Liver (tissue), 9 donors: ENCODE results near the gene ANKZF1. TPM values are rescaled to one million over a fixed set of nuclear protein-coding genes. Genes with fewer than 3 reads are reported as not detected.

Source experiments
- DNase-seq: peaks from one replicate; pipeline ENCODE4 v3.0.0-alpha.2; 2017; ENCODE audit warnings: low spot score
- H3K27ac ChIP-seq, 2 donors: one replicate each; pipeline ENCODE4 v1.7.0; 2013; ENCODE audit warnings: inconsistent platforms in 2 of 2, low read length in 2 of 2, control low read depth in 1 of 2, low read depth in 1 of 2, mild to moderate bottlenecking in 1 of 2
- H3K27me3 ChIP-seq, 4 donors: one replicate each; pipeline versions ENCODE4 v1.6.1 to v1.7.0; 2013; ENCODE audit warnings: low read length in 3 of 4, inconsistent platforms in 1 of 4, mild to moderate bottlenecking in 1 of 4, moderate library complexity in 1 of 4; ENCODE audit not compliant: control insufficient read depth in 4 of 4, insufficient read depth in 4 of 4
- H3K36me3 ChIP-seq, 4 donors: one replicate each; pipeline versions ENCODE4 v1.6.1 to v1.7.0; 2013; ENCODE audit warnings: low read length in 3 of 4, mild to moderate bottlenecking in 3 of 4, low read depth in 1 of 4, moderate library complexity in 1 of 4; ENCODE audit not compliant: control insufficient read depth in 4 of 4, insufficient read depth in 3 of 4
- H3K4me1 ChIP-seq, 4 donors: one replicate each; pipeline versions ENCODE4 v1.6.1 to v1.7.0; 2013; ENCODE audit warnings: low read length in 3 of 4, mild to moderate bottlenecking in 3 of 4, moderate library complexity in 1 of 4; ENCODE audit not compliant: control insufficient read depth in 4 of 4, insufficient read depth in 4 of 4
- H3K4me3 ChIP-seq, 3 donors: one replicate each; pipeline versions ENCODE4 v1.6.1 to v1.7.0; 2013; ENCODE audit warnings: low read length in 3 of 3, control low read depth in 1 of 3, low read depth in 1 of 3, mild to moderate bottlenecking in 1 of 3
- H3K9ac ChIP-seq, 2 donors: one replicate each; pipeline ENCODE4 v1.7.0; 2013; ENCODE audit warnings: low read length in 2 of 2, mild to moderate bottlenecking in 2 of 2, moderate library complexity in 2 of 2, control low read depth in 1 of 2, low read depth in 1 of 2
- H3K9me3 ChIP-seq, 4 donors: one replicate each; pipeline versions ENCODE4 v1.6.1 to v1.7.0; 2013; ENCODE audit warnings: low read length in 3 of 4; ENCODE audit not compliant: control insufficient read depth in 4 of 4
- ATF3 ChIP-seq: IDR thresholded peaks from 2 replicates; pipeline ENCODE4 v1.6.1; 2016; ENCODE audit warnings: antibody characterized with exemption
- CTCF ChIP-seq: fragments of 150-350 bp; IDR thresholded peaks from 2 replicates; pipeline ENCODE4 v1.5.1; 2017; ENCODE audit warnings: improper control_type of control experiment, low read depth, low read length; ENCODE audit not compliant: missing input control
- EGR1 ChIP-seq, 2 donors: IDR thresholded peaks; 2 replicates each; pipeline ENCODE4 v1.6.1; 2016 to 2018; ENCODE audit warnings: antibody characterized with exemption in 2 of 2, low read depth in 2 of 2
- FOXA1 ChIP-seq: IDR thresholded peaks from 2 replicates; pipeline ENCODE4 v1.6.1; 2016; ENCODE audit warnings: antibody characterized with exemption
- FOXA2 ChIP-seq: IDR thresholded peaks from 2 replicates; pipeline ENCODE4 v1.6.1; 2016; ENCODE audit warnings: antibody characterized with exemption
- GABPA ChIP-seq, 2 donors: IDR thresholded peaks in 1 of 2; conservative IDR thresholded peaks in 1 of 2; 2 replicates each; pipeline ENCODE4 v1.6.1; 2016; ENCODE audit warnings: antibody characterized with exemption in 2 of 2, mild to moderate bottlenecking in 1 of 2, moderate library complexity in 1 of 2
- HNF4A ChIP-seq, 2 donors: conservative IDR thresholded peaks; 2 replicates each; pipeline ENCODE4 v1.6.1; 2016; ENCODE audit warnings: antibody characterized with exemption in 2 of 2, mild to moderate bottlenecking in 2 of 2
- HNF4G ChIP-seq: IDR thresholded peaks from 2 replicates; pipeline ENCODE4 v1.6.1; 2016; ENCODE audit warnings: antibody characterized with exemption
- NR2F2 ChIP-seq: IDR thresholded peaks from 2 replicates; pipeline ENCODE4 v1.6.1; 2016; ENCODE audit warnings: antibody characterized with exemption
- RAD21 ChIP-seq, 2 donors: IDR thresholded peaks; 2 replicates each; pipeline ENCODE4 v1.6.1; 2016; ENCODE audit warnings: antibody characterized with exemption in 2 of 2, mild to moderate bottlenecking in 2 of 2
- REST ChIP-seq: IDR thresholded peaks from 2 replicates; pipeline ENCODE4 v1.6.1; 2016; ENCODE audit warnings: antibody characterized with exemption, mild to moderate bottlenecking
- SP1 ChIP-seq: IDR thresholded peaks from 2 replicates; pipeline ENCODE4 v1.6.1; 2018; ENCODE audit warnings: antibody characterized with exemption, mild to moderate bottlenecking
- YY1 ChIP-seq: IDR thresholded peaks from 2 replicates; pipeline ENCODE4 v1.6.1; 2016; ENCODE audit warnings: antibody characterized with exemption, mild to moderate bottlenecking
- WGBS: extraction: QIAGEN DNeasy Blood & Tissue Kit; methylation state at CpG from one replicate; pipeline ENCODE4 v1.1.7; 2013; 5-methylcytosine and 5-hydroxymethylcytosine counted together
- polyA plus RNA-seq, 2 donors: library from polyadenylated mRNA; stranded (reverse) in 1 of 2; unstranded in 1 of 2; fragments of 200-250 nt in 1 of 2; fragments of >200 nt in 1 of 2; fragmentation: Nextera tagmentation in 1 of 2; extraction: Ambion mirVana in 1 of 2; gene quantifications; one replicate each; pipeline versions ENCODE4 v1.2.1 to v1.2.3, GENCODE V29; 2013 to 2015
- total RNA-seq, 2 donors: library from RNA; depleted of rRNA; stranded (reverse); fragments of >200 nt; gene quantifications; one replicate each; pipeline ENCODE4 v1.2.3, GENCODE V29; 2014
- TF ChIP-seq, protein P1 (sequence below): IDR thresholded peaks from 2 replicates; pipeline ENCODE4 v1.6.1; 2016; ENCODE audit warnings: antibody characterized with exemption
- donor health status: healthy.
- donor health status: healthy.
- donor health status: healthy.
- donor health status: healthy.
- donor health status: healthy.

ANKZF1 gene
- total and polyA plus RNA-seq, 4 donors: 9.0 to 30.6 (median 20.5) TPM

- Histone ChIP-seq H3K9me3 (no peaks in the 10 kb centered on the region), H3K27ac (no peak overlapping the region), H3K4me1 (peaks cover 6 to 16% (median 12%) of the 10 kb centered on the region in 4 donors), H3K4me3 (no peak overlapping the region), H3K27me3 (no peaks in the 10 kb centered on the region), H3K36me3 (no peaks in the 10 kb centered on the region), H3K9ac (no peak overlapping the region)
- no peak for DNase-seq
- no peak for TF ChIP-seq SP1
- no peak for TF ChIP-seq FOXA2
- no peak for TF ChIP-seq REST
- TF ChIP-seq EGR1 (IDR thresholded peaks at IDR 0.05; ENCODE audit: low read depth in 2 of 2): no peak
- no peak for TF ChIP-seq ATF3
- no peak for TF ChIP-seq RAD21 (IDR thresholded peaks at IDR 0.05)
- TF ChIP-seq CTCF: no peak
- no peak for TF ChIP-seq FOXA1
- no peak for TF ChIP-seq YY1
- TF ChIP-seq GABPA (IDR thresholded peaks at IDR 0.05 in 1 of 2, conservative IDR thresholded peaks at IDR 0.05 in 1 of 2): no peak
- TF ChIP-seq, protein P1, sequence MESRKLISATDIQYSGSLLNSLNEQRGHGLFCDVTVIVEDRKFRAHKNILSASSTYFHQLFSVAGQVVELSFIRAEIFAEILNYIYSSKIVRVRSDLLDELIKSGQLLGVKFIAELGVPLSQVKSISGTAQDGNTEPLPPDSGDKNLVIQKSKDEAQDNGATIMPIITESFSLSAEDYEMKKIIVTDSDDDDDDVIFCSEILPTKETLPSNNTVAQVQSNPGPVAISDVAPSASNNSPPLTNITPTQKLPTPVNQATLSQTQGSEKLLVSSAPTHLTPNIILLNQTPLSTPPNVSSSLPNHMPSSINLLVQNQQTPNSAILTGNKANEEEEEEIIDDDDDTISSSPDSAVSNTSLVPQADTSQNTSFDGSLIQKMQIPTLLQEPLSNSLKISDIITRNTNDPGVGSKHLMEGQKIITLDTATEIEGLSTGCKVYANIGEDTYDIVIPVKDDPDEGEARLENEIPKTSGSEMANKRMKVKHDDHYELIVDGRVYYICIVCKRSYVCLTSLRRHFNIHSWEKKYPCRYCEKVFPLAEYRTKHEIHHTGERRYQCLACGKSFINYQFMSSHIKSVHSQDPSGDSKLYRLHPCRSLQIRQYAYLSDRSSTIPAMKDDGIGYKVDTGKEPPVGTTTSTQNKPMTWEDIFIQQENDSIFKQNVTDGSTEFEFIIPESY: no peak
- WGBS: 88% methylated on average over 5 of the region's 5 CpGs
Observed at GRCh38 chr2:219266232-219266631, 36.6 kb downstream of the ANKZF1 start.

- Histone ChIP-seq H3K27ac (no peak overlapping the region), H3K27me3 (no peaks in the 10 kb centered on the region), H3K9ac (no peak overlapping the region), H3K4me1 (peaks cover 6 to 16% (median 12%) of the 10 kb centered on the region in 4 donors), H3K9me3 (no peaks in the 10 kb centered on the region), H3K4me3 (no peak overlapping the region), H3K36me3 (no peaks in the 10 kb centered on the region)
- WGBS: 94% methylated on average over 1 of the region's 1 CpG
- no peak for DNase-seq
- TF ChIP-seq GABPA (IDR thresholded peaks at IDR 0.05 in 1 of 2, conservative IDR thresholded peaks at IDR 0.05 in 1 of 2): no peak
- TF ChIP-seq SP1: no peak
- no peak for TF ChIP-seq CTCF
- no peak for TF ChIP-seq REST
- TF ChIP-seq HNF4G: no peak
- no peak for TF ChIP-seq FOXA2
- no peak for TF ChIP-seq HNF4A (conservative IDR thresholded peaks at IDR 0.05)
- TF ChIP-seq NR2F2: no peak
- TF ChIP-seq EGR1 (IDR thresholded peaks at IDR 0.05; ENCODE audit: low read depth in 2 of 2): no peak
- no peak for TF ChIP-seq ATF3
- TF ChIP-seq, protein P1: no peak
Observed at GRCh38 chr2:219266886-219267285, 37.3 kb downstream of the ANKZF1 start.
